ENCODE measurements around the gene RBM15.

RBM15 gene, protein sequence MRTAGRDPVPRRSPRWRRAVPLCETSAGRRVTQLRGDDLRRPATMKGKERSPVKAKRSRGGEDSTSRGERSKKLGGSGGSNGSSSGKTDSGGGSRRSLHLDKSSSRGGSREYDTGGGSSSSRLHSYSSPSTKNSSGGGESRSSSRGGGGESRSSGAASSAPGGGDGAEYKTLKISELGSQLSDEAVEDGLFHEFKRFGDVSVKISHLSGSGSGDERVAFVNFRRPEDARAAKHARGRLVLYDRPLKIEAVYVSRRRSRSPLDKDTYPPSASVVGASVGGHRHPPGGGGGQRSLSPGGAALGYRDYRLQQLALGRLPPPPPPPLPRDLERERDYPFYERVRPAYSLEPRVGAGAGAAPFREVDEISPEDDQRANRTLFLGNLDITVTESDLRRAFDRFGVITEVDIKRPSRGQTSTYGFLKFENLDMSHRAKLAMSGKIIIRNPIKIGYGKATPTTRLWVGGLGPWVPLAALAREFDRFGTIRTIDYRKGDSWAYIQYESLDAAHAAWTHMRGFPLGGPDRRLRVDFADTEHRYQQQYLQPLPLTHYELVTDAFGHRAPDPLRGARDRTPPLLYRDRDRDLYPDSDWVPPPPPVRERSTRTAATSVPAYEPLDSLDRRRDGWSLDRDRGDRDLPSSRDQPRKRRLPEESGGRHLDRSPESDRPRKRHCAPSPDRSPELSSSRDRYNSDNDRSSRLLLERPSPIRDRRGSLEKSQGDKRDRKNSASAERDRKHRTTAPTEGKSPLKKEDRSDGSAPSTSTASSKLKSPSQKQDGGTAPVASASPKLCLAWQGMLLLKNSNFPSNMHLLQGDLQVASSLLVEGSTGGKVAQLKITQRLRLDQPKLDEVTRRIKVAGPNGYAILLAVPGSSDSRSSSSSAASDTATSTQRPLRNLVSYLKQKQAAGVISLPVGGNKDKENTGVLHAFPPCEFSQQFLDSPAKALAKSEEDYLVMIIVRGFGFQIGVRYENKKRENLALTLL

GRCh38 chr1:110338886-110339406 lies at the start of gene RBM15:
TSS of gene RBM15 (plus strand) at chr1:110339377. CDS start at chr1:110339406, 29 bp downstream.
- Mint-ChIP-seq H3K27ac (no peak within 1 kb of the TSS), H3K27me3 (no peaks in the 10 kb centered on the region), H3K4me1 (peaks cover 32 to 34% of the 10 kb centered on the region in 2 donors), H3K36me3 (peaks cover 19 to 35% of the 10 kb centered on the region in 2 donors), H3K9me3 (no peaks in the 10 kb centered on the region), H3K4me3 (no peak within 1 kb of the TSS)
- ATAC-seq (replicated peaks) (peak; percentile 76 to 80), DNase-seq (peak; percentile 98)

DNA sequence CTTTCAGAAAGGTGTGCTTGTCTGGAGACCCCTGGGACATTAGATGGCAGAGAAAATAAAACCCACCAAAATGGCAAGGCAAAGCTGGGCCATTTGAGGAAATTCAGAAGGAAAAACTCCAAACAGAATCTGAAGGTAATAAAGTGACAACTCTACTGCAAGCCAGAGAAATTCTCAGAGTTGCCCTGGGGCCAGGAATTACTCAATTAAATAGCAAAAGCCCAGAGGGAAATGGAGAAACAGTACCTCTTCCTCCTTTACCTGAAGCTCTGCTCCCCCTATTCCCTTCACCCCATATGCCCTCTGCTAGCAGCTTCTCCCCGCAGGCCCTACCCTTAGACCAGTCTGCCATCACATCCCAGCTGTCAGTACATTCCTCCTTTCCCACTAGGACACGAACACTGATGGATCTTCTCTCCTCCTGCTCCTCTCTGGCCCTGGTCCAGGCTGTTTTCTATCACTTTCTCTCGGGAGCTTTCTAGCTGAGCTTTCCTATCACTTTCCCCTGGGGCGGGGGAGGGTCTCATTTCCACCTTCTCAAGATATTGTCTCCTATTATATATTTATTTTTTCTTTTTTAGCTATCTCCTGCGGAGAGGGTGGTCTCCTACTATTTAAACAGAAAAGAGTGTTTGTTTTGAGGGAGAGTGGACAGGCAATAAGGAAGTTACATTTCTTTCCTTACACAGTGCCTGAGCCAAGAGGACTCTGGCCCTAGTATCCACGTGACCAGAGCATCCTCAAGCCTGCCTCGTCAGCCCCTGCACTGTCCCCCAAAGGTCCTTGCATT lies 47.7 kb upstream of the RBM15 start:
- Mint-ChIP-seq H3K9me3 (no peaks in the 10 kb centered on the region), H3K27ac (no peak overlapping the region)
- ATAC-seq (replicated peaks) = no peak

DNA sequence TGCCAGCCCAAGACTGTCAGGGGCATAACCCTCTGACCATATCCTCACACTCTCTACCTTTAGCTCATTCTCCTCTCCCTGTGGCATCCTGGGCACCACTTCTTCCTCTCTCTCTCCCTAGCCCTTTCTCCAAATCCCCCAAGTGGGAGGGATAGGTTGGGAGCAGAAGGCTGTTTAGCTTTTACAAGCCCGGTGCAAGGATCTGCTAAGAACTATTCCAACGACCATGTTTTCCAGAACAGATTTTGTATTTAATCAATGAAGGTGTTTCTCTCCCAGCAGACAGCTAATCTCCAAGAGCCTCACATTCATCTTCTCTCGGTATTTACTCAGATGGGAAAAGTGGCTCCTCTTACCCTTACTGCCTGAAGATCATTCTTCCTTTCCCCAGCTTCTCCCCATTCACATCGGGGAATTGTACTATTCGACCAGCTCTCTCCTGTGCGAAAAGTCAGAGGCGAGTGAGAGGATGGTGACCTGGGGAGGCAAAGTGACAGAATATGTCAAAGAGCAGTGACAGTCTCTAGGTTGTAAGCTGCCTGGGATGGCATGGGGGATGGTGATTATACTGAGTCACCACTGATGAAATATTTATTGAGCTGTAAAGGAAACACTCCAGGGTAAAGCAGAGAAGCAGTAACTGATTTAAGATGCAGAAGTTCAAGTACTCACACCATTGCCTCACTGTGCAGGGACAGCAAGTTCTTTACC lies 47.0 kb upstream of the RBM15 start:
- H3K27me3 Mint-ChIP-seq = no peaks in the 10 kb centered on the region
- H3K36me3 Mint-ChIP-seq = peaks cover 0 to 2% of the 10 kb centered on the region in 2 donors
- no peak overlapping the region for H3K27ac Mint-ChIP-seq
- DNase-seq (no peak), ATAC-seq (replicated peaks) (no peak)
- no peaks in the 10 kb centered on the region for H3K9me3 Mint-ChIP-seq
- no peaks in the 10 kb centered on the region for H3K4me1 Mint-ChIP-seq
- no peak overlapping the region for H3K4me3 Mint-ChIP-seq

More for the DNA sequence above, 47.7 kb upstream of the RBM15 start:
- H3K36me3 Mint-ChIP-seq = peaks cover 0 to 2% of the 10 kb centered on the region in 2 donors
- DNase-seq = no peak
- H3K4me3 Mint-ChIP-seq = no peak overlapping the region
- no peaks in the 10 kb centered on the region for H3K4me1 Mint-ChIP-seq
- H3K27me3 Mint-ChIP-seq = no peaks in the 10 kb centered on the region

- H3K27ac Mint-ChIP-seq = no peak overlapping the region
- no peaks in the 10 kb centered on the region for H3K9me3 Mint-ChIP-seq
- ATAC-seq (replicated peaks) (no peak), DNase-seq (no peak)
- H3K4me3 Mint-ChIP-seq = no peak overlapping the region
- H3K27me3 Mint-ChIP-seq = no peaks in the 10 kb centered on the region
- no peaks in the 10 kb centered on the region for H3K4me1 Mint-ChIP-seq
- H3K36me3 Mint-ChIP-seq = peaks cover 0 to 2% of the 10 kb centered on the region in 2 donors
Measured at GRCh38 chr1:110293601-110294104, 45.5 kb upstream of the RBM15 start.

GRCh38 chr1:110294308-110294707 lies 44.9 kb upstream of the RBM15 start:
- no peaks in the 10 kb centered on the region for H3K9me3 Mint-ChIP-seq
- peaks cover 0 to 2% of the 10 kb centered on the region in 2 donors for H3K36me3 Mint-ChIP-seq
- no peaks in the 10 kb centered on the region for H3K27me3 Mint-ChIP-seq
- H3K27ac Mint-ChIP-seq = no peak overlapping the region
- ATAC-seq (replicated peaks) = no peak
- no peak for DNase-seq
- no peak overlapping the region for H3K4me3 Mint-ChIP-seq
- H3K4me1 Mint-ChIP-seq = no peaks in the 10 kb centered on the region

GRCh38 chr1:110298991-110299390 lies 40.2 kb upstream of the RBM15 start:
- no peaks in the 10 kb centered on the region for H3K9me3 Mint-ChIP-seq
- ATAC-seq (replicated peaks) (no peak), DNase-seq (no peak)
- no peaks in the 10 kb centered on the region for H3K36me3 Mint-ChIP-seq
- H3K4me1 Mint-ChIP-seq = no peaks in the 10 kb centered on the region
- peaks cover 5 to 10% of the 10 kb centered on the region in 2 donors for H3K27me3 Mint-ChIP-seq
- no peak overlapping the region for H3K4me3 Mint-ChIP-seq
- H3K27ac Mint-ChIP-seq = peak overlapping the region; percentile 39

- H3K27ac Mint-ChIP-seq = no peak overlapping the region
- no peak overlapping the region for H3K4me3 Mint-ChIP-seq
- no peaks in the 10 kb centered on the region for H3K4me1 Mint-ChIP-seq
- ATAC-seq (replicated peaks) (no peak), DNase-seq (no peak)
- no peaks in the 10 kb centered on the region for H3K36me3 Mint-ChIP-seq
- H3K27me3 Mint-ChIP-seq = peaks cover 5 to 10% of the 10 kb centered on the region in 2 donors
- H3K9me3 Mint-ChIP-seq = no peaks in the 10 kb centered on the region
Measured at GRCh38 chr1:110300412-110301085, 38.6 kb upstream of the RBM15 start.

GRCh38 chr1:110302836-110303235 lies 36.3 kb upstream of the RBM15 start:
- no peak overlapping the region for H3K27ac Mint-ChIP-seq
- no peak overlapping the region for H3K4me3 Mint-ChIP-seq
- peaks cover 2 to 5% of the 10 kb centered on the region in 2 donors for H3K4me1 Mint-ChIP-seq
- no peak for DNase-seq
- H3K36me3 Mint-ChIP-seq = no peaks in the 10 kb centered on the region
- H3K9me3 Mint-ChIP-seq = no peaks in the 10 kb centered on the region
- ATAC-seq (replicated peaks) = no peak
- H3K27me3 Mint-ChIP-seq = peaks cover 5 to 10% of the 10 kb centered on the region in 2 donors

DNA sequence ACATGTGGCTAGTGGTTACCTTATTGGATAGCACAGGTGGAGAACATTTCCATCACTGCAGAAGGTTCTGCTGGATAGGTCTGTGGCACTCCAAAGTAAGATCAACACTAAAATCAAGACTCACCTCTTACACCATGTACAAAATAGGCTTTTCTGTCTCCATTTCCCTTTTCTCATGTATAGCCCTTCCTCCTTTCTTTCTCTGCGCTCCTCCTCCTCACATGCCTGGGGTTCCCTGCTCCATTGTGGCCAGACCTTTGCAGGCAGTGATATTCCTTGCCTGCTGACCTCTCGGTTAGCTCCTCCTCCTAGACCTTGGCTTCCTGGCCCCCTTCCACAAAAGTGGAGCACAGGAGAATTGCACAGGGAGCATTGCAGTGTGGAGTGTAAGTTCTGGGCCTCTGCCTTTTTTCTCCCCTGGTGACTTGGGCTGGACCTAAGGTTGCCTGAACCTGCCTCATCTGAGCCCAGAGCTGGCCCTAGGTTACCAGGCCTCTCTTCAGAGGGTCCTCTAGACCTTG lies 33.2 kb upstream of the RBM15 start:
- no peak for ATAC-seq (replicated peaks)
- Mint-ChIP-seq H3K4me3 (no peak overlapping the region), H3K36me3 (no peaks in the 10 kb centered on the region), H3K27me3 (peaks cover 5 to 10% of the 10 kb centered on the region in 2 donors), H3K9me3 (no peaks in the 10 kb centered on the region), H3K27ac (no peak overlapping the region), H3K4me1 (peaks cover 6 to 10% of the 10 kb centered on the region in 2 donors)
- DNase-seq = no peak

GRCh38 chr1:110307239-110307974 lies 31.8 kb upstream of the RBM15 start:
- peaks cover 5 to 6% of the 10 kb centered on the region in 2 donors for H3K27me3 Mint-ChIP-seq
- H3K36me3 Mint-ChIP-seq = no peaks in the 10 kb centered on the region
- DNase-seq (no peak), ATAC-seq (replicated peaks) (peak; percentile 30 to 49)
- peaks cover 7 to 10% of the 10 kb centered on the region in 2 donors for H3K4me1 Mint-ChIP-seq
- H3K4me3 Mint-ChIP-seq = no peak overlapping the region
- H3K27ac Mint-ChIP-seq = no peak overlapping the region
- no peaks in the 10 kb centered on the region for H3K9me3 Mint-ChIP-seq

- no peak for DNase-seq
- Mint-ChIP-seq H3K4me1 (peaks cover 9 to 10% of the 10 kb centered on the region in 2 donors), H3K4me3 (no peak overlapping the region), H3K27me3 (no peaks in the 10 kb centered on the region), H3K9me3 (no peaks in the 10 kb centered on the region), H3K27ac (no peak overlapping the region), H3K36me3 (no peaks in the 10 kb centered on the region)
- ATAC-seq (replicated peaks) = no peak
Measured at GRCh38 chr1:110308247-110308646, 30.9 kb upstream of the RBM15 start.

DNA sequence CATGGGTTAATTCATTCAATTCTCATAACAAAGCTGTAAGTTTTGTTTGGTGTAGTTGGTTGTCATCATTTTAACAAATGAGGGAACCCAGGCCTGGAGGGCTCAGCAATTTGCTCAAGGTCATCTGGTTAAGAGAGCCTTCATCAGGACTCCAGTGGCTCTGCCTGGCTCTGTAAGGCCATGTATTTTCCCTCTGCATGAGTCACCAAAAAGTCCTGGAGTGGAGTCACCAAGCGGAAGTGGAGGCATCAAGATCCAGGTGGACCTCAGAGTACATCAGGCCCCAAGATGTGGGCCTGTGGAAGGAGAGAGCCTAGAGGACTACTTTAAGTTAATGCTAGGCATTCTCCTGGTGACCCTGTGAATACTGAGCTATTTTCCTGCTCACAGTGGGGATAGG lies 30.0 kb upstream of the RBM15 start:
- DNase-seq (no peak), ATAC-seq (replicated peaks) (no peak)
- H3K4me3 Mint-ChIP-seq = no peak overlapping the region
- H3K9me3 Mint-ChIP-seq = no peaks in the 10 kb centered on the region
- H3K27me3 Mint-ChIP-seq = no peaks in the 10 kb centered on the region
- H3K27ac Mint-ChIP-seq = no peak overlapping the region
- H3K36me3 Mint-ChIP-seq = no peaks in the 10 kb centered on the region
- peaks cover 9 to 10% of the 10 kb centered on the region in 2 donors for H3K4me1 Mint-ChIP-seq

Measured in stimulated activated naive B cell treated with anti-CD40 and anti-IgM and Interleukin-4, amounts not matched to agents 10 μg/mL and 1 μg/mL and 100 μg/mL, for 72 hours (primary cell).